NK-92 (cell line): Measurements from ENCODE around the gene KCND2.
"Not testable (repeated sequence)": the region's sequence is repeated elsewhere in the genome, so short reads cannot be mapped to it uniquely, and the experiment has no call there.

Experiments
- DNase-seq: peaks from one replicate; lab custom pipeline; 2025; ENCODE audit not compliant: unreplicated experiment; lab: John Stamatoyannopoulos, UW

KCND2 gene

DNA sequence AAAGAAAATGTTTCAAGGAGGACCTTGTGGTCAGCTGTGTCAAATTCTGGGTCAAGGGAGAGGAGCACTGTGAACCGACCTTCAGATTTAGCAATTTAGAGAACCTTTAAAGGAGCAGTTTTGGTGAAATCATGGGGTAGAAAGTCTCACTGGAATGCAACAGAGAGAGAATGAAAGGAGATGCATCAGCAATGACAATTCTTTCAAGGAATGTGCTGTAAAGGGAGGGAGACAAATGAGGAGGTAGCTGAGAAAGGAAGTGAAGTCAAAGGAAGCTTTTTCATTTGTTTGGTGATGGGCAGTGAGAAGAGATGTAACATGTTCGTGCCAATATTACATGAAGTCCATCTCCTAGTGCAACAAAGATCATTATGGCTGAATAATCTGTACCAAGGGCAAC lies 418.9 kb downstream of the KCND2 start:
- no peak for DNase-seq

DNA sequence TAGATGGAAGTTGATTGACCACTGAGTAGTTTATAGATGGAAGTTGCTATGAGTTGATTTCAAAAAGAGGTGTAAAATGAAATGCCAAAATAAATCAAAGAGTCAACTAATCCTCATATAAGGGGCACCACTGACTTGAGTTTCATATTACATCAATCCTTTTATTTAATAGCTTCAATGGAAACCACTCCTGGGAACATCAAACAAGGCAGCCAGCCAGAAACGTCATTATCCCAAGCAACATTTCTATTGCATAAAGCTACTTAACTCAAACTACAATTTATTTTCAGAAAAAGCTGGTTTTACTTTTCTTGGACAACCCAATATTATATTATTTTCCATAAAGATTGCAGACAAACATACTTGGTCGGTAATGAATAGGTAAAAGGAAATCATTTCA lies 422.9 kb downstream of the KCND2 start:
- no peak for DNase-seq

DNA sequence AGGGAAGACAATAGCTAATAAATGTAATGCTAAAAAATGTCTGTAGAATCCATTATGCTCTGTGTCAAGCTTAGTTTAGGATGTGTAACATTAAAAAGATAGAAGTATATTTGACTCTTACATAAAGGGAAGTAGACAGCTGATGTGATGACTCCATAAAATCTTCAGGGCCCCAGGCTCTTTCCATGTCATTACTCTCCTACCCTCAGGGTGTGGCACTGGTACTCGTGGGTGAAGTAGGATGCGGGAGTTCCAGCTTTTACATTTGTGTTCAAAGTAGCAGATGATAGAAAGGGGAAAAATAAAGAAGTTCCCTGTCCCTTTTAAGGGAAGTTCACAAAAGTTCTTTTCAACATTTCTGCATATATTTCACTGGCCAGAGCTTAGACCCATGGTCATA lies 427.8 kb downstream of the KCND2 start:
- DNase-seq: no peak

DNA sequence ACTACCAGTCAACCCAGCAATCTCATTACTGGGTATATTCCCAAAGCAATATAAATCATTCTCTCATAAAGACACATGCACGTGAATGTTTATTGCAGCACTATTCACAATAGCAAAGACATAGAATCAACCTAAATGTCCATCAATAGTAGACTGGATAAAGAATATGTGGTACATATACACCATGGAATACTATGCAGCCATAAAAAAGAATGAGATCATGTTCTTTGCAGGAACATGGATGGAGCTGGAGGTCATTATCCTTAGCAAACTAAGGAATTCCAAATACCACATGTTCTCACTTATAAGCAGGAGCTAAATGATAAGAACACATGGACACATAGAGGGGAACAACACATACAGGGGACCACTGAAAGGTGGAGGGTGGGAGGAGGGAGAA lies 429.4 kb downstream of the KCND2 start:
- DNase-seq: not testable (repeated sequence)

DNA sequence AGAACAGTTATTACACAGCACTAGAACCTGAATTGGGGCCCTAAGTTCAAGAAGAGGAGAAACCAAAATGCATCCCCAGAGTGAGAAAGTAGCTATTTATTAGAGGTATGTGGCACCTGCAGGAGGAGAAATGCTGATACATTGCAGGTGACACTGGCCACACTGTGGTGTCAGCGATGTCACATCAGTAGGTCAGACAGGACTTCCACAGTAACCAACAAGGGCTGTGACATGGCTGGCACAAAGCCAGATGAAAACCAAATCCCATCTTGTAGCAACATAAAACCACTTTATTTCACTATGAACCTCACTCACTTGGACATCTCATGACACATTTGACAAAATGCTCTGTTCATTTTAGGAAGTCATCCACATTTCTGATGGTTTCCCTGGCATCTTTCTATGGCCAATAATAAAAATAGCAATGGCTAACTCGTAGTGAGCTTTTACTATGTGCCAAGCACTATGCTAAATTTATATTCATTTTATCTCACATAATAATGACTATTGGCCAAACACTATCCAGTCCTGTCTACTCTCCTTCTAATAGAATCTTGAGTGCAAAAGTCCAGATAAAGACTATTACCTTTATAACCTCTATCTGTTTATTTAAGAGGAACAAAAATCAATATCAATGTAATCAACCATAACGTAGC lies 430.7 kb downstream of the KCND2 start:
- DNase-seq: no peak

DNA sequence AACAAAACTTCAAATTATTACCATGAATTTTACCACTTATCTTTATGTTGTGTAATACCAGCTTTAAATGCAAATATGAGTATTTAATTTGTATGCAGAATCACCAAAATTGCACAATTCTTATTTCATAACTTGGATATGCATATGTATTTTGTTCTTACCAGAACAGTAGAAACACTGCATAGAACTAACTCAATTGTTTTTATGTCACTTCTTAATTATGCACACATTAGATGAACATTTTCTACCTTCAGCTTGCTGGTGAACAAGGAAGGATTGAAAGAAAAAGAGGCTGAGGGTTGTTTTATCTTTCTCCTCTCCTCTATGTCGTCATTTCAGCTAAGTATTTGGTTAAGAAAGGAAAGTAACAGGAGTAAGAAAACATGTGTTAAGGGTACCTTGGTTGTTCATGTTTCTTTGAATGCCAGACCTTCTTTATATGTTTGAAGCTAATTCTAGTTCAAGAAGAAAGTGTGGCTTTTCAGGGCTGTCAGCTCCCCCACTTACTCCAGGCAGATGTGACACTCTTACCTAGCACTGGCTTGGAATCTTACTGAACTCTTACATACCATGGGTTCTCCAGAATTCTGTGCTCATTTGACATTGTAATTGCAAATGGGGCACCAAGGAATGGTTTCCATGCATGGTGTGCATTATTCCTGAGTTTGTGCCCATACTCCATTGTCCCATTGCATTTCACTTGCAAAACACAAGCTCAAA lies 436.4 kb downstream of the KCND2 start:
- DNase-seq: no peak

DNA sequence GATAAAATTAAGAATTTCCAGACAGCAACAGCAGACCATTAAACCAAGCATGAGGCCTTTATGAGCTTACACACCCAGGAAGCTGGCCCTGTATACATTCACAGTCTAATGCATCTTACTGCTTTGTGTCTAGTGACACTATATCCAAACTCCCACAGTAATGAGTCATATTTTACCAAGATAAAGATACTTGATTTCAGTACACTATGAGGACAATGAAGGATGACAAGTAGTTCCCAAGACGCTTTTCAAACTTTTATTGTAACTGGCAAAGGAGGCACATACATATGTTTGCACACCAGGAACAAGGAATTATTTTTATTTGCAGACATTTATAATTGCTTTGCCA lies 437.0 kb downstream of the KCND2 start:
- no peak for DNase-seq

DNA sequence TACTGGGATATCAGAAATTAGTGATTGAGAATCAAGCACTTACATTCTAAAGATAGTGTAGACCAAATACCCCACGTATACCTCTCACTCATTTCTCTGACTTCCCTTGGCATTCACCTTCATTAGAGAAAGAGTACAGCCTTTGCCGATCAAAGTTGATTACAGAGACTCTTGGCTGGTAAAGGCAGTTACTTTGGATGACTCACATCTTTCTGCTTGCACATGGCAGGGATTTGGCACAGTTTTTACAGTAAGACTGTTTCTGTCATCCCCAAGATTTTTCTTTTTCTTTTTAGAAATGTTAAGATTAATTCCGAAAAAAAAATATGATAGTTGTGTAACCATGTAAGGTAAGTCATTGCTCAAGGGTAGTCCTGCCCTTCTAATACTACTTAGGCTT lies 442.0 kb downstream of the KCND2 start:
- DNase-seq: no peak

DNA sequence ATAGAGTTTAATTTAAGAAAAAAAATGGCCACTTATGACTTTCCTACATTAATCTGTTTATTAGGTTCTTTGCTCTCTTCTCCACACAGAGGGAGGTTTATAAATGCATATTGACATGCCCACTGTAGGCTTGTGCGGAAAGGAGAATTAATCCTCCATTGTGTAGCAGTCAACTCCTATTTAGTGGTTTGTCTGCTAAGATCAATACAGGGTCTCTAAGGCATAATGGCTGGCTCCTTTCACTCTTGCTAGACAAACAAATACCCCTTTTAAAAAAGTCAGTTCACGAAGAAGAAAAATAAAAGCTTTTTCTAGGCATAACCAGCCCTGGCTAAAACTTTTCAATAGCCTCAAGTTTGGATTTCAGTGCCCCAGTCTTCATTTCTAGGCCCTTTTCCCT lies 443.3 kb downstream of the KCND2 start:
- DNase-seq: no peak

DNA sequence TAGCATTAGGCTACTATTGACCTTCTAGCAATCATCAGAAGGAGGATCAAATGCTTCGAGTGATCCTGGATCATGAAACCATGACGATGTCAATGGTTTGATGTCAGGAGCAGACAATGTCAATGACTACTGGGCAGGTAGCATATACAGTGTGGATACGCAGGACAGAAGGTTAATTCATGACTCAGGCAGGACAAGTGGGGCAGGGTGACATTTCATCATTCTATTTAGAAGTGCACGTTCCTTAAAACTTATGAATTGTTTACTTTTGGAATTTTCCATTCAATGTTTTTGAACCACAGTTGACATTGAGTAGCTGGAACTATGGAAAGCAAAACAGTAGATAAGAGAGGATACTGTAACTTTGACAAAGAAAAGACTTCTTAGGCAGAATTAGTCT lies 444.2 kb downstream of the KCND2 start:
- DNase-seq: no peak

DNA sequence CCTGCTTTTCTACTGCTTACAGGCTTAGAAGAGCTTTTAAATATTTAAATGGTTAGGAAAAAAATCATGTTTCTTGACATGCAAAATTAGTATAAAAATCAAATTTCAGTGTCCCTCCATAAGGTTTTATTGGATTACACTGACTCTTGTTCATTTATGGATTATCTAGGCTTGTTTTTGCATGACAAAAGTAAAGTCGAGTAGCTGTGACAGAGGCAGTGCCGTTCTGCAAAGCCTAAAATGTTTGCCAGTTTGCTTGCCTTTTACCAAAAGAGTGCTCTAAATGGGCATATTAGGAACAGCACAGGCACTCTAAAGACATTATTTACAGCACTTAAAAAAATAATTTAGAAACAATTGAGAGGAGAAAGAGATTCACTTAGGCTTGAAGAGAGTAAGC lies 445.4 kb downstream of the KCND2 start:
- DNase-seq: no peak

DNA sequence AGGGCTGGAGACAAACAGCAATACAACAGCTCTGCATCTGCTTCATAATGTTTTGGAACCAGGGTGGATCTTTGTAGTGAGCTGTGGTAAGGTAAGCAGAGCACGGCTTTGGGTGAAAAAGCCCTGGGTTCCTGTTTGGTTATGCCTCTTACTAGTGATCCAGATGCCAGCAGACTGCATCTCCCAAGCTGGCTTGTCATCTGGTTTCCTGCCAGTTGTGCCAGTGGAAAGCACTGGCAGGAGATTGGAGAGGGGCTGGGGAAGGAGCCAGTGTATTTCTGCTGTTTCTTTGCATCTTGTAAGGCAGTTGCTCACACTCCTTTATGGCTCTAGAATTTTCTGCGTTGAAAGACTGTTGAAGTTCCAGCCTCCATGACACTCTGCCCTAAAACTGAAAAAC lies 447.3 kb downstream of the KCND2 start:
- no peak for DNase-seq

DNA sequence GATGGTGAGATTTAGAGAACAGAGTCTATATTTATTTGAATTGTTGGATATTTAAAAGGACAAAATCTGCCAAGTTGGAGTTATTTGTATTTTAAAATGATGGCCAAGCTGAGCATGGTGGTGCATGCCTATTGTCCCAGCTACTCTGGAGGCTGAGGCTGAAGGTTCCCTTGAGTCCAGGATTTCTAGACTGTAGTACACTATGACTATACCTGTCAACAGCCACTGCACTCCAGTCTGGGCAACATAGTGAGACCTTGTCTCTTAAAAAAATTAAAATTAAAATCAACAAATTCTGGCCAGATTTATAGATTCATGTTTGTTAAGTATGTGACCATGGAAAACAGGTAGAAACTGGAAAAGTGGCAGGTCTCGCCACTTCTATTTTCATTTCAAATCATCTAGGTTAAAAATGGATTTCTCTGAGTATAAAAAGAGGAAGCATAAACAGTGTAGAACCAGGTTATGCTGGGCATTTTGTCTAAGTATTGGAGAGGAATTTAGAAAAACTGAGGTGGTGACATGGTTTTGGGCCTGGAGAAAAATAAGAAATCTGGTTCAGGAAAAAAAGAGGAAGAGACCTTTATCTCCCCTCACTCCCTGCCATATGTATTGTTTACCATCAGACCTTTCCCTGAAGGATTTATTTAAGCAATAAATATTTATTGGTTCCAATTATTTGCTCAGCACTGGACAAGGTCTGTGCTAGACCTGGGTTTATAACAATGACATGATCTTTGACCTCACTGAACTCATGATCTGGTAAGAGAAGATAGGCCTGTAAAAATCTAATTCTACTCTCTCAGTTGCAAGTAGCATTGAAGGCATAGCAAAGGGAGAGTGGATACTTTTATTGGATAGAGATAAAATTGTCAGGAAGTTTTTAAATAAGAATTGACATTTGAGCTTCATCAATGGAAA lies 450.8 kb downstream of the KCND2 start:
- no peak for DNase-seq

DNA sequence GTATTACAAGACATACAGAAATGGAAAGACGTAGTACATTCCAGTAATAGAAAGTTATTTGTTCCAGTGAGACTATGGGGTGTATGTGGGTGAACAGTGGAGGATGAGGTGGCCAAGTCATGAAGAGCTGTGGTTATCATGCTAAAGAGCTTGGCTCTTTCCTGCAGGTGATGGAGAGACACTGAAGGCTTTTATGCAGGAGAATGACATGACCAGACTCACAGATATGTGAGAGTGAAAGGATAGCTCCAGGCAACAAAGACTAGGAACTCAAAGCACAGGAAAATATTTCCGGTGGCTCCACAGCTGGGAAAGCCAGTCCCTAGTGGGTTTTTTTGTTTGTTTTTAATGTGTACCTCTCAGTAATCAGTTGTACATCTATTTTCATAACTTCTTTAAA lies 451.5 kb downstream of the KCND2 start:
- DNase-seq: no peak

DNA sequence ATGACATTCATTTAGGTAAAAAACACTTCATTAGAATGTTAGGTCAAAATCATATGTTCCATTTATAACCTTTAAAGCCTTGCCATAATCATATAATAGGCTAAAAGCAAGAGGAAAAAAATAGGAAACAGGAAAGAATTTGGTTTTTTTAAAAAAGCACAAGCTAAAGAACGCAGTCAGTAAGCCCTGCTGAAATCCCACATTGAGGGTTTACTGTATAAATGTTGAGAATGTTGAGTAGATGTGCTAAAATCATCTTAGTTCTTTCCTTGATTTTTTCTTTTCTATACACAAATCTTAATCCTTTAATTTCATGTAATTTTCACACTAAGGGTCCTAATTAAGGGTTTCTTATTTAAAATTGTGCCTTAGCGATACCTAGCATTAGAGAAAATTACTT lies 452.0 kb downstream of the KCND2 start:
- no peak for DNase-seq

DNA sequence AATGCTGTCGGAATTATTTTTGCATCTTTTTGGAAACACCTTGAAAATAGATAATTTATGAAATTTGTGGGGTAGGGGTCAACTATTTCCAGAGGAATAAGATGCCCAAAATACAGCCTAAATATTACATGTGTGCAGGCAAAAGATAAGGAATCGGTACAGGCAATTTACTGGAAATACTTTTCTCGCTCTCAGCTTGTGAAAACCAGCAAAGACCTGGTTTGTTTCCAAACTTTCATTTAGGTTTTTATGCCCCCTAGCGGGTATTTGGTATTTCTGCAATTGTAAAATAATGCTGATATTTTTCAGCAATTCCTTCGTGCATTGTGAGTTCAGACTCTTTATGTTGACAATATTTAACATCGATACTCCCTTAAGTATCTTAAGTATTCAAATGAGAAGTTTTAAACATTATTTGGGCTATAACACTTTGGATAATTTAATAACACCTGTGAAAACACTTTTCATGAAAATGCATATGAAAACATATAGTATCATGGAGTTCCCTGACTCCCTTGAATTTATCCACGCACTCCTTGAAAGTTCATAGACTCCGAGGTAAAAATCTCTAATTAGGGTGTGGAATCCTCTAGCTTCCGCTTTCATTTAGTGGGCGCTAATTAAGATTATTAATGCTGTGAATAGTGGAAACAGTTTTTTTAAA lies 452.5 kb downstream of the KCND2 start:
- DNase-seq: no peak

DNA sequence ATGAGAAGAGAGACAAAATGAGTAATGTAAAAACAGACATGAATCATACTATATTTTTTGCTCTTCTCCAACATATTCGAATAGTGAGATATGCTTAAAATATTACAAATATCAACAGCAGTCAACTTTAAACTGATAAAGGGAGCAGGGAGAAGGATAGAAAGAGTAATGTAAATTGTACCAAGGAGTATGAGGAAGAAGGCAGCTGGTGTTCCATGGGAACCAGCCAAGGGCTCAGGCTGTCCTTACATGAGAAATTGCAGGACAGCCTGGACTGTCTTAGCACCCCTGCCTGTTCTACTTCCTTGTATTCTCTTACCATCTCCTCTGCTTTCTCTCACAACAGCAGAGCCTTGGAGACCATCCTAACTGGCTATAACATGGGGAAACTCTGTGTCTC lies 456.3 kb downstream of the KCND2 start:
- DNase-seq: no peak

DNA sequence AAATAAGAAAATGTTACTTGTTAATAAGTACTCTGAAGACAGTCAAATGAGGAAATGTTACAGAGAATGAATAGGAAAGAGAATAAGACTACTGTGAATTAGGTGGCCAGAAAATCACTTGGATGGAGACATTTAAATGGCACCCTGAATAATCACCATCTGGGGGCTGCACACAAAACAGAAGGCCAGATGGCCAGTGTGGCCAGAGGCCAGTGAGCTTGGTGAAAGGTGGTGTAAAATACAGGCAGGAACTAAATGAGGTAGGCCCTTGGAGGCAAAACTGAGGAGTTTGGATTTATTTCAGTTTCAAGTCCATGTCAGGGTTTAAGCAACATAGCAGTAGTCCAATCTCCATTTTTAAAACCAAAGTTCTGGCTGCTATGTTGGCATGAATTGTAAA lies 458.3 kb downstream of the KCND2 start:
- no peak for DNase-seq

DNA sequence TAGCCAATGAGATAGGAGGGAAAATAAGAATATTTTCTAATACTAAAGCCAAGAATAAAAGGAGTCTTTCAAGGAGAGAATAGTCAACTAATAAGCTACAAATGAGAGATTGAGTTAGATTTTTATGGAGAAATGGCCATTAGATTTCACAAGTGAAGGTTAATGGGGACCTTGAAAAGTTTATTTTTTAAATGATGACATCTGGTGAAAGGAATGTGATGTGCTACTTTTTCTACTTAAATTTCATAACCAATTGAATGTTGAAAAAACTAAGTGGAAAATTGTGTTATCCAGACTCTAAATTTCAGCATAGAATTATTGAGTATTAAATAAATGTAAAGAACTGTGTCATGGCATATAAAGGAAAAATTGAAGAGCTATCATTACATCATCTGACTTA lies 459.3 kb downstream of the KCND2 start:
- DNase-seq: no peak

DNA sequence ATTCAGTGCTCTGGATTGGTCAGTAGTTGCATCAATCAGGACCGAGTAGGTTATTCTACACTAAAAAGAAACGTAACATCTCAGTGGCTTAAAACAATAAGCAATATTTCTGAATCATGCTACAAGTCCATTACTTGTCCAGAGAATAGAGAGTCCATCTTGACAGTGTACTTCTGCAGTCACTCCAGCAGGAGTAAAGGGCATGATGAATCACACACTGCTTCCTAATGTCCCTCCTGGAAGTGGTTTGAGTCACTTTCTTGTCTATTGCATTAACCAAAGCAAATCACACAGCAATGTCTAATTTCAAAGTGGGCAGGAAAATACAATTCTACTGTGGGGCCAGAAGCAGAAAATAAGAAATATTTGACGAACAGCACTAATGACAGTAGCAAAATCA lies 460.2 kb downstream of the KCND2 start:
- DNase-seq: no peak

DNA sequence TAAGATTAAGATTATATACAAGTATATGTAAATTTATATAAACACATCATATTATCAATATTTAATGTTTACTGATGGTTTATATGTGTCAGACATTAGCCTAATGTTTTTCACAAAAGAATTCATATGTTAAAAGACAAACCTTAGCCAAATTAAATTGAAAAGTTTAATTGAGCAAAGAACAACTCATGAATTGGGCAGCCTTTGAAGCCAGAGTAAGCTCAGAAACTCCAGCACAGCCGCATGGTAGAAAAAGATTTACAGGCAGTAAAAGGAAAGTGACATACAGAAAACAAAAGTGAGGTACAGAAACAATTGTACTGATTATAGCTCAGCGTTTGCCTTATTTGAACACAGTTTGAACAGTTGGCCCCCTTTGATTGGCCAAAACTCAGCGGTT lies 460.9 kb downstream of the KCND2 start:
- no peak for DNase-seq

DNA sequence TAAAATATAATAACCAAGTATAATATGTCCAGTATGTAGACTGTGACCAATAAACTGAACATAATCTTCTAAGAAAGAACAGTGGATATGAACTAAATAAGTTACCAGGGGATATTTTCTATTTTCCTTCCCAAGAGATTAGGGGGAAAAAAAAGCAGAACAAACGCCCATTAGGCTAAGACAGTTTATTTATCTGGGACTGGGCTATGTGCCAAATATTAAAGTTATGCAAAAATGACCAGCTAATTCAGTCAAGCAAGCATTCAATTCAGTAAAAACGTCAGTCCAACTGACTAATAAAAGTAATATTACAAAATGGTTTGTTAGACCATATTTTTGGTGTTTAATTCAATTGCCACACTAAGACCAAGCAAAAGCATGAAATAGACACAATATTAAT lies 462.8 kb downstream of the KCND2 start:
- DNase-seq: no peak
